ENCODE data around the gene UBASH3A.

The UBASH3A gene

DNA sequence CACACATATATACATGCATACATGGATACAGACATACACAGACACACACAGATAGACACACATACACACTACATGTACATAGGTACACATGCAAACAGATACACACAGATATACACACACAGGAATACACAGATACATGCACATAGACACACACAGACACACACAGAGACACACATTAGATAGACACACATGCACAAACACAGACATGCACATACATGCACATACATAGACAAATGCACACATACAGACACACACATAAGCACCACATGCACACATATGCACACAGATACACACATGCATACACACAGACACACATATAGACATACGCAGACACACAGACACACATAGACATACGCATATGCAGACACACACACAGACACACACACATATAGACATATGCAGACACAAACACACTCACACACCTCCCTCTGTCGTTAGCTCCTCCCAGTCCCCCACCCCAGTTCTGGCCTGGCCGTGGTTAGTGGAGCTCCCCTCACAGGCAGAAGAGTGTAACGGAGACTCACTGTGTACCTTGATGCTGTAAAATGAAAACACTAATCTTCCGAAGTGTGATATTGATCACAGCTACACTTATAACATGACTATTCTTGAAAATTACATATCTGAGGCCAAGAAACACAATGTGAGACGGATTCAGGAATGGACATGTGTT is 7.6 kb downstream of the UBASH3A start:
- no peak for DNase-seq (ENCODE audit: low read depth)

GRCh38 chr21:42411891-42412635 is 8.4 kb downstream of the UBASH3A start:
- no peak for DNase-seq (ENCODE audit: low read depth)

DNA sequence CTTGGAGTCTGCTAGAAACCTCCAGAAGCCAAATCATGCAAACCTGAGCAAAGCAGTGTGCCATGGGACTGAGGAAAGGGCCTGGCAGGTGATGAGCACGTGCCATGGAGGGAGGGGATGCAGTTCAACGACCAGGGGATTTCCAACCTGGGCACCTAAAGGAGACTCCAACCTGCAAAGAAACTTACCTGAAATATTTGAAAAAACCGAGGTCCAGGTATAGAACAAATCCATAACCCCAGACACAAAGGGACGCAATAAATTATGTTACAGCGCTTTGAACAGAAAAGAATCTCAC is 8.9 kb downstream of the UBASH3A start:
- DNase-seq (ENCODE audit: low read depth) = no peak

- no peak for DNase-seq (ENCODE audit: low read depth)
These were observed 9.4 kb downstream of the UBASH3A start for GRCh38 chr21:42413093-42413492.

GRCh38 chr21:42413500-42413899 is 9.8 kb downstream of the UBASH3A start:
- DNase-seq (ENCODE audit: low read depth) = no peak

GRCh38 chr21:42414066-42414465 is 10.4 kb downstream of the UBASH3A start:
- no peak for DNase-seq (ENCODE audit: low read depth)

GRCh38 chr21:42414553-42414927 is 10.8 kb downstream of the UBASH3A start:
- no peak for DNase-seq (ENCODE audit: low read depth)

GRCh38 chr21:42414928-42415769 is 11.4 kb downstream of the UBASH3A start:
- DNase-seq (ENCODE audit: low read depth) = peak; percentile 75

GRCh38 chr21:42417533-42417932 is 13.8 kb downstream of the UBASH3A start:
- DNase-seq (ENCODE audit: low read depth) = no peak

DNA sequence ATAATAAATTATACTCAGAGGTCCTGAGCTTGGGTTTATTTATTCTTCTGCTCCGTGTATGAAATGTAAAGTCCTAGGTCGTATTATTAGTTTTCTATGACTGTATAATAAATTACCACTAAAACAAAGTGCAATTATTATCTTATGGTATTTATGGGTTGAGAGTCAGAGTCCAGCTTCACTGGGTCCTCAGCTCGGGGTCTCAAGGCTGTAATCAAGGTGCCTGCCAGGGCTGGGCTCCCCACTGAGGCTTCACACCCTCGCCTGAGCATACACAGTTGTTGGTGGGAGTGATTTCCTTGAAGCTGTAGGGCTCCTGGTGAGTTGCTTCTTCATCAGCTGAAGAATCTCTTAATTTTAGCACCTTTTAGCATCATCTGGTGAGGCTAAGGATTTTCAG is 15.2 kb downstream of the UBASH3A start:
- DNase-seq (ENCODE audit: low read depth) = no peak

DNA sequence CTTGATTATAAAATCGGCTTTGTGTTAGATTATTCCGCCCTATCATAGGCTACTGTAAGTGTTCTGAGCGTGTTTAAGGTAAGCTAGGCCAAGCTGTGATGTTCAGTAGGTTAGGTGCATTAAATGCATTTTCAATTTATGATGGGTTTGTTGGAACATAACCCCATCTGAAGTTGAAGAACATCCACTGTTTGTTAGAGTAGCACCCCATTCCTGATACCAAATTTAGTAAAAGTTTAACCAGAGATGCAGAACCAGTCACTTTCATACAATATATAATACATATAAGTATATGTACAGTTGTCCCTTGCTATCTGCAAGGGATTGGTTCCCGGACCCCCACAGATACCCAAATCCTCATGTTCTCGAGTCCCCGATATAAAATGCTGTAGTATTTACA is 16.1 kb downstream of the UBASH3A start:
- no peak for DNase-seq (ENCODE audit: low read depth)

- DNase-seq (ENCODE audit: low read depth) = no peak
These were observed 17.5 kb downstream of the UBASH3A start for GRCh38 chr21:42421018-42421793.

DNA sequence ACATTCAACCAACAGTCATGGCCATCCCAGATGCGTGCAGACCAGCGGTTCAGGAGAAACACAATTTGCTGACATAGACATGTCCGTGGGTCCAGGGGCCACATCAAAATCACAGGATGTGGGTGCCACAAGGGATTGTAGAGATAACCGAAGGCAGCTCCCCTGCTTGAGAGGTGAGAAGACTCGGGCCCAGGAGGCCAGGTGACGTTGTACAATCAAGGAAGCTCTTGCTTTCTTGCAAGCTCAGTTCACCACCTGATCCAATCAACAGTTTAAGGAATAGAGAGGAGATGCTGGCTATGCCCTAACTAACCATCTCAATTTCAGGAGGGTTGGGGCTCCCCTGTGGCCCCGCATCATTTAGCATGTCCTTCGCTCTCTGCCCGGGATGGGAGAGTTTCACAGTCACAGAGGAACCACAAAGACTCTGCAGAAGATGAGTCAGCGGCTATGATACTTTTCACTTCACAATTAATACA is 19.5 kb downstream of the UBASH3A start:
- DNase-seq (ENCODE audit: low read depth) = no peak

DNA sequence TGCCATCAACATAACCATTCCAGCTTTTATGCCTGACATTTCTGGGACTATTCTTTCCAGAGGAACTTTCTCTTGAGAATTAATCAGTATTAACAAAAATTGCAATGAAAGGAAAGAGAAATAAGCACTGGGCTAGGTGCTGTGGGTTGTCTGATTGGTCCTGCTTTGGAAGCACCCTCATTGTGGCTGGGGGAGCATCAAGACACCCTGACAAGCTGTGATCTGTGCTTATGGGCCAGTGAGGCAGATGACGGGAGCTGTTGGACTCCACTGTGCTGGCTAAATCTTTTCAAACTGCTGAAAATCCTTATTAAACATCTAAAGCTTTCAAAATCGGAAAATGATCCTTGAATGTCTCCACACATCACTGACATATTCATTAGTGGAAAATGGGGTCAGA is 20.0 kb downstream of the UBASH3A start:
- no peak for DNase-seq (ENCODE audit: low read depth)

- peak; percentile 57 for DNase-seq (ENCODE audit: low read depth)
These were observed 21.3 kb downstream of the UBASH3A start for GRCh38 chr21:42424914-42425541.

DNA sequence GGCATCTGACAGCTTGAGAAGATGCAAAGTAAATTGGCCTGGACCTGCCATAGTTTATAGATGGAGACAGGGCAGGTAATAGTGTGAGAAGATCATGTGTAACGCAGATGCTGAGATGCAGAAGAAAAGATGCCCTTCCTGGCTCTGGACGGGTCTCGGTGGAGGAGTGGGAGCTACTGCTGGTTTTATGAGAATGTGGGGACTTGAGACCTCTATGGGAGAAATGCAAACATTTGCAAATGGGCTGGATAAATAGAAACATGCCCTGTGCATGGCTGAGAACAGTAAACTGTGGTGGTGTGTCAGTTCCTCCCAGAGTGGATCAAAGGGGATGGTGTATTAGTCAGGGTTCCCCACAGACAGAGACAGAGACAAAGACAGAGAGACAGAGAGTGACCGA is 21.9 kb downstream of the UBASH3A start:
- no peak for DNase-seq (ENCODE audit: low read depth)

DNA sequence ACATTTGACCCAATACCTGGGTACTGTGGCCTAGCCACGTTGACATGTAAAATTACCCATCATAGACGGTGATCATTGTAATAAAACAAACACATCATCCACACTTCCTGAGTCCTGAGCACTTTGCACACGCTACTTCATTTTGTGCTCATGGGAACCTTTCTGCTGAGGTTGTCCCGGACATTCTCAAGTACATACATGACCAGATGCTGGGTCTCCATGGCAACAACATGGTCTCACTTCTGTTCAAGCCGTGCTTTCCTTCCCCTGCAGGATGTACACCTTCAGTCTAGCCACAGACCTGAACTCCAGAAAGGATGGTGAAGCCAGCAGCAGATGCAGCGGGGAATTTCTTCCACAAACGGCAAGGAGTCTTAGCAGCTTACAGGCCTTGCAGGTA is 22.7 kb downstream of the UBASH3A start:
- DNase-seq (ENCODE audit: low read depth) = no peak

DNA sequence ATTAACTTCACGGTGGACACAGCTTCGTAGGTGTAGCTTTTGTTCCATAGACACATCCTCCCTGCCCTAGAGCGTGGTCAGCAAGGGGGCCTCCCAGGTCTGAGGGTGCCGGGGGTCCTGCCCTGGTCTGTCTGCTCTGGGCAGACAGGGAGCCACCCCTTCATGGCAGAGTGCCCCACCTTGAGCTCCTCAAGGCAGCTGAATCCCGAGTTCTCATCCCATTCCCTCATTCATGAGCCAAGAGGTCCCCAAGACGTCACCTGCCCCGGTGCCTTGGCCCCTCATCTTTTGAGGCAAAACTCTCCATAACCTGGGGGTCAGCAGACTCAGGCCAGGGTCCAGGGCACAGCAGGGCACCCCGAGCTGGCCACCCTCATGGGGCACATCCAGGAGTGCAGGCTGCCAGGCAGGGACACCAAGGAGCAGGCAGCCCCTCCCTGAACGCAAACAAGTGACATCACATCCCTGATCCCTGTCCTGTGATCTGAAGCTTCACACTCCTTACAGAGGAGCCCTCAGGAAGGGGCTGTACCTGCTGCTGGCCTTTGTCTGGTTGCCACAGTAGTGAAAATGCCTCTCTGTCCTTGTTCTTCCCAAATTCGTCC is 23.3 kb downstream of the UBASH3A start:
- no peak for DNase-seq (ENCODE audit: low read depth)

DNA sequence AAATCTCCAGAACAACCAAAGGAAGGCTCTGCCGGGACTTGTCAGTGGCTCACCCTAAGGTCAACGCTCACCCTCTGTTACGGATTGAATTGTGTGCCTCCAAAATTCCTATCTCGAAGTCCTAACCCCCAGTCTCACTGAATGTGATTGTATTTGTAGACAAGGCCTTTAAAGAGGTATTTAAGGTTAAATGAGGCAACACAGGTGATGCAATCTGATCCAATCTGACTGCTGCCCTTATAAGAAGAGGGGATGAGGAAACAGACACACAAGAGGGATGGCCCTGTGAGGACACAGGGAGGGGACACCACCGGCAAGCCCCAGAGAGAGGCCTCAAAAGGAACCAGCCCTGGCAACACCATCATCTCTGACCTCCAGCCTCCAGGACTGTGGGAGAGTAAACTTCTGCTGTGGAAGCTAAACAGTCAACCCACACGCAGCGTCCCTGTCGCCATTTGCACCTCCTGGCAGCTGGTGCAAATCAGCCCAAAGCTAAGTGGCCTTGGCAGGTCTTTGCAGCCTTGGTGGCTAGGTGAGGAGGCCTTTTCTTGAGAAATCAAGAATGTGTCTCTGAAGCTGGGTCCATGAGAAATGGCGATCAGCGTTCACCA is 24.2 kb downstream of the UBASH3A start:
- DNase-seq (ENCODE audit: low read depth) = no peak

DNA sequence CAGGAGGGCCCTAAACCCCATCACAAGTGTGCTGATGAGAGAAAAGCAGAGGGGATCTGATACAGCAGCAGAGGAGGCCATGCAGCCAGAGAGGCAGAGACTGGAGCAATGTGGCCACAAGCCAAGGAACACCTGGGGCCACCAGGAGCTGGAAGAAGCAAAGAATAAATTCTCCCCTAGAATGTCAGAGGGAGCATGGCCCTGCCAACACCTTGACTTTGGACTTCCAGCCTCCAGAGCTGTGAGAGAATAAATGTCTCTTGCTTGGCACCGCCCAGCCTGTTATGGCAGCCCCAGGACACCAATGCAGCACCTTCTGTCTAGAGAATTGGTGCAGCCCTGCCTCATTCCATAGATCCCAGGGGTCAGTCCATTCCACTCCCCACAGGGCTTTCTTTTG is 25.3 kb downstream of the UBASH3A start:
- no peak for DNase-seq (ENCODE audit: low read depth)

GRCh38 chr21:42429856-42430255 is 26.2 kb downstream of the UBASH3A start:
- DNase-seq (ENCODE audit: low read depth) = no peak

Measured in stimulated activated CD8-positive, alpha-beta memory T cell treated with anti-CD3 and anti-CD28 coated beads, Interleukin-15, amount 100 ng/mL, for 1 hour (primary cell).